OCI-LY1 (cell line): Measurements from ENCODE around the gene COX7B.

ENCODE experiments used
- H2AFZ ChIP-seq: fragments of 200-600 bp; sonication (generic), shearing (Covaris generic); 2 replicates; pipeline ENCODE4 v1.6.0; 2014; ENCODE audit warnings: antibody characterized with exemption, mild to moderate bottlenecking, low read length
- H3F3A ChIP-seq: fragments of 200-600 bp; sonication (generic), shearing (Covaris generic); 2 replicates; pipeline ENCODE4 v1.6.0; 2014; ENCODE audit warnings: mild to moderate bottlenecking, antibody characterized with exemption, low read length, moderate library complexity; ENCODE audit not compliant: insufficient read depth
- H3K27ac ChIP-seq: fragments of 200-600 bp; sonication (generic); 2 replicates; pipeline ENCODE4 v1.5.1; 2014; ENCODE audit warnings: low read length, mixed run types, mild to moderate bottlenecking, low read depth; ENCODE audit not compliant: poor library complexity, severe bottlenecking
- H3K27me3 ChIP-seq: fragments of 200-600 bp; sonication (generic); 2 replicates; pipeline ENCODE4 v1.6.0; 2014; ENCODE audit warnings: antibody characterized with exemption, mild to moderate bottlenecking, low read length, moderate library complexity; ENCODE audit not compliant: insufficient read depth
- H3K36me3 ChIP-seq: fragments of 200-600 bp; sonication (generic); 2 replicates; pipeline ENCODE4 v1.6.1; 2014; ENCODE audit warnings: mild to moderate bottlenecking, antibody characterized with exemption, low read length, moderate library complexity, mixed read lengths; ENCODE audit not compliant: insufficient read depth
- H3K4me1 ChIP-seq: fragments of 200-600 bp; sonication (generic); 2 replicates; pipeline ENCODE4 v1.5.1; 2014; ENCODE audit warnings: mild to moderate bottlenecking, low read length, moderate library complexity; ENCODE audit not compliant: insufficient read depth, severe bottlenecking
- H3K4me2 ChIP-seq: fragments of 200-600 bp; sonication (generic), shearing (Covaris generic); 2 replicates; pipeline ENCODE4 v1.6.1; 2014; ENCODE audit warnings: low read length
- H3K4me3 ChIP-seq: fragments of 200-600 bp; sonication (generic); 2 replicates; pipeline ENCODE4 v1.5.1; 2014; ENCODE audit warnings: low read length, low read depth, mild to moderate bottlenecking, mixed read lengths; ENCODE audit not compliant: poor library complexity, severe bottlenecking
- H3K79me2 ChIP-seq: fragments of 200-600 bp; shearing (Covaris generic); 2 replicates; pipeline ENCODE4 v1.6.1; 2016; ENCODE audit warnings: mixed run types, low read length, mixed read lengths; ENCODE audit not compliant: insufficient read depth
- H3K9ac ChIP-seq: fragments of 200-600 bp; sonication (generic), shearing (Covaris generic); 2 replicates; pipeline ENCODE4 v1.6.1; 2014; ENCODE audit warnings: mild to moderate bottlenecking, low read length, mixed read lengths
- H3K9me2 ChIP-seq: fragments of 200-600 bp; sonication (generic), shearing (Covaris generic); 2 replicates; pipeline ENCODE4 v1.6.1; 2014; ENCODE audit warnings: low read depth, mild to moderate bottlenecking, low read length, mixed read lengths
- H3K9me3 ChIP-seq: fragments of 200-600 bp; shearing (Covaris generic); 2 replicates; pipeline ENCODE4 v1.6.1; 2014; ENCODE audit warnings: low read length, mixed read lengths
- H4K20me1 ChIP-seq: fragments of 200-600 bp; sonication (generic), shearing (Covaris generic); 2 replicates; pipeline ENCODE4 v1.6.0; 2016; ENCODE audit warnings: mild to moderate bottlenecking, low read length; ENCODE audit not compliant: insufficient read depth
- EZH2 ChIP-seq: fragments of 200-600 bp; sonication (generic), shearing (Covaris generic); IDR thresholded peaks from 2 replicates; pipeline ENCODE4 v1.8.0; 2017; ENCODE audit warnings: borderline replicate concordance, mixed run types, mild to moderate bottlenecking, antibody characterized with exemption, low read length, moderate library complexity, mixed read lengths
- TF ChIP-seq, protein P1 (sequence below): fragments of 200-600 bp; sonication (generic), shearing (Covaris generic); IDR thresholded peaks from 2 replicates; pipeline ENCODE4 v1.5.1; 2017; ENCODE audit warnings: mild to moderate bottlenecking, antibody characterized with exemption, low read length, moderate library complexity, mixed read lengths

Gene COX7B

DNA sequence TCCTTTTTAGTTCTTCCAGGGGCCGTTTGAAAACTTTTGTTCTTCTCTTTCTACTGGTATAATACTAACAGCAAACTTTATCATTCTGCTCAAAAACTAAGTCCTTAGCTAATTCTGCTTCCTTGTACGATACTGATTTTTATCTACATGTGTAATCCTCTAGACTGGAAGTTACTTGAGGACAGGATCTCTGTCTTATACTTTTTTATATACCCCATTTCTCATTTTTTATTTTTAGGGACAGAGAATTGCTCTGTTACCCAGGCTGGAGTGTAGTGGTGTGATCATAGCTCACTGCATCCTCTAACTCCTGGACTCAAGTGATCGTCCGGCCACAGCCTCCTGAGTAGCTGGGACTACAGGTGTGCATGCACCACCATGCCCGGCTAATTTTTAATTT is 2.2 kb downstream of the COX7B start:
- H3K4me3 ChIP-seq = no peak overlapping the region
- H3K4me2 ChIP-seq = peak overlapping the region; percentile 74; the same call in 1 of the 2 replicates
- H3K27me3 ChIP-seq = no peaks in the 10 kb centered on the region
- H2AFZ ChIP-seq = no peak overlapping the region
- no peaks in the 10 kb centered on the region for H4K20me1 ChIP-seq
- H3K27ac ChIP-seq = no peak overlapping the region
- TF ChIP-seq EZH2 = no peak
- TF ChIP-seq, protein P1, sequence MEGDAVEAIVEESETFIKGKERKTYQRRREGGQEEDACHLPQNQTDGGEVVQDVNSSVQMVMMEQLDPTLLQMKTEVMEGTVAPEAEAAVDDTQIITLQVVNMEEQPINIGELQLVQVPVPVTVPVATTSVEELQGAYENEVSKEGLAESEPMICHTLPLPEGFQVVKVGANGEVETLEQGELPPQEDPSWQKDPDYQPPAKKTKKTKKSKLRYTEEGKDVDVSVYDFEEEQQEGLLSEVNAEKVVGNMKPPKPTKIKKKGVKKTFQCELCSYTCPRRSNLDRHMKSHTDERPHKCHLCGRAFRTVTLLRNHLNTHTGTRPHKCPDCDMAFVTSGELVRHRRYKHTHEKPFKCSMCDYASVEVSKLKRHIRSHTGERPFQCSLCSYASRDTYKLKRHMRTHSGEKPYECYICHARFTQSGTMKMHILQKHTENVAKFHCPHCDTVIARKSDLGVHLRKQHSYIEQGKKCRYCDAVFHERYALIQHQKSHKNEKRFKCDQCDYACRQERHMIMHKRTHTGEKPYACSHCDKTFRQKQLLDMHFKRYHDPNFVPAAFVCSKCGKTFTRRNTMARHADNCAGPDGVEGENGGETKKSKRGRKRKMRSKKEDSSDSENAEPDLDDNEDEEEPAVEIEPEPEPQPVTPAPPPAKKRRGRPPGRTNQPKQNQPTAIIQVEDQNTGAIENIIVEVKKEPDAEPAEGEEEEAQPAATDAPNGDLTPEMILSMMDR = no peak
- no peak overlapping the region for H3K9ac ChIP-seq
- H3K9me2 ChIP-seq = no peaks in the 10 kb centered on the region
- H3K9me3 ChIP-seq = no peaks in the 10 kb centered on the region
- peaks cover 15% of the 10 kb centered on the region for H3K4me1 ChIP-seq
- no peaks in the 10 kb centered on the region for H3F3A ChIP-seq
- peaks cover 34% of the 10 kb centered on the region for H3K79me2 ChIP-seq
- peaks cover 54% of the 10 kb centered on the region for H3K36me3 ChIP-seq

DNA sequence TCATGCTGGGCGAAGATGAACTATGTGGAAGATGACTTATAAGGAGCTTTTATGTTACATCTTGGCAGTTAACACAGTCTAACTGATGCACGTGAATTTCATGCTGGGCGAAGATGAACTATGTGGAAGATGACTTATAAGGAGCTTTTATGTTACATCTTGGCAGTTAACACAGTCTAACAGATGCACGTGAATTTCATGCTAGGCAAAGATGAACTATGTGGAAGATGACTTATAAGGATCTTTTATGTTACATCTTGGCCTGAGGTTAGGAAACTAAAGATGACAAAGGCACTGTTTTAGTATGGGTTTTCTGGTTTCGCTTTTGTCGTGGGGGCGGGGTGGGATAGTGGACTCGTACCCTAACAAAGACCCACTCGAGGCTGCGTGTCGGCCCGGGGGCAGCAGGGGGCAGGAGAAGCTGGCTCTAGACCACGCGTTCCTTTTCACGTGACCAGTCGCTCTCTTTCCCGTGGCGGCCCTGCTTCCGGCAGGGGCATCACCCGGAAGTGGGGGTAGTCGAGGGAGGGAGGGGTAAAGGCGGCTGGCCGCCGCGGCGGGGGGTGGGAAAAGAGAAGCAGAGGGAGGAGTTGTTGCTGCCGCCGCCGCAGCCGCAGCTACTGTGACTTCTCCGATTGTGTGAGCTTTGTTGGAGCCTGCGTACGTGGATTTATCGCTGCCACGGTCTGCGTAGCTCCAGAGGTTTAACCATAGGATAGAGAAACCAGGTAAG is 11.0 kb downstream of the COX7B start, which contains the start of gene ATP7A:
ATP7A (plus strand) TSS at position 586 of the 733 bp plus-strand sequence. CDS start 60,949 bp downstream, outside the sequence.
- Histone ChIP-seq H3K4me2 (peak within 1 kb of the TSS; percentile 89), H3K9me2 (no peaks in the 10 kb centered on the region)
- TF ChIP-seq, protein P1 = peak; percentile 45; the same call in 1 of the 2 replicates
- no peak for TF ChIP-seq EZH2

DNA sequence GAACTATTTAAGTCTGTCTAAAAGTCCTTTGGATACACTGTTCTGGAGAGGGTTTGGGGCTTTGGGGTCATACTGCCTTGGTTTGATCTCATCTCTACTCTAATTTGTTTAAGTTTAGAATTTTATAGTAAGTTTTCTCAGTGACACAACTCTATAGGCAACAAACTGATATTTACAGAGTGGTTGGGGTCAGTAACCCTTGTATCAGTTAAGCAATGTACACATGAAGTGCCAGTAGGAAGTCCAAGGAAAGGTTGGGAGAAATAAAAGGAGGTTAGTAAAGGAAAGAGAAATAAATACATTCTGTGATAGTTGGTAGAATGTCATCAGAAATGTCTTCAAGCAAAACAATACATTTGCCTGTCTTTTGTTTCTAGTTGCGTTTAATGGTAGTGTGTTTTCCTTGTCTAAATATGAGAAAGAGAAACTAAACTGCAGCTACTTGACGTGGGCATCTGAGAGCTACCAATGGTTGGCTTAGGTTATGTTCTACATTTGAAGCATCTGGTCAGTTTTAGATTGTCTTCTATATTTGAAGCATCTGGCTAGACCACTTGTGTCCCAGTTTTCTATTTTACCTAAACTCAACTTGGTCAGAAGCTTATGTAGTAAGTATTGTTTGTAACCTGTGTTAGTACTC is 18.1 kb downstream of the COX7B start:
- H3K79me2 ChIP-seq = peaks cover 9% of the 10 kb centered on the region
- no peaks in the 10 kb centered on the region for H3K27me3 ChIP-seq
- H3K9ac ChIP-seq = no peak overlapping the region; the same call in 1 of the 2 replicates
- H3K27ac ChIP-seq = no peak overlapping the region
- H3F3A ChIP-seq = no peaks in the 10 kb centered on the region
- H3K4me3 ChIP-seq = peak overlapping the region; percentile 44
- no peaks in the 10 kb centered on the region for H3K9me2 ChIP-seq
- TF ChIP-seq, protein P1 = no peak
- no peak for TF ChIP-seq EZH2
- H3K4me2 ChIP-seq = peak overlapping the region; percentile 55
- no peaks in the 10 kb centered on the region for H4K20me1 ChIP-seq
- H3K36me3 ChIP-seq = no peaks in the 10 kb centered on the region
- H3K9me3 ChIP-seq = no peaks in the 10 kb centered on the region
- peaks cover 31% of the 10 kb centered on the region for H3K4me1 ChIP-seq
- no peak overlapping the region for H2AFZ ChIP-seq

More for the DNA sequence above, 11.0 kb downstream of the COX7B start, which contains the start of gene ATP7A:
- Histone ChIP-seq H3K9ac (peak within 1 kb of the TSS; percentile 86), H2AFZ (peak within 1 kb of the TSS; percentile 94), H3K79me2 (peaks cover 11% of the 10 kb centered on the region), H4K20me1 (no peaks in the 10 kb centered on the region), H3K27ac (peak within 1 kb of the TSS; percentile 68), H3K4me1 (peaks cover 16% of the 10 kb centered on the region), H3F3A (0 out of 2 replicates have a peak, but pooled peaks cover 4% of the 10 kb centered on the region), H3K9me3 (no peaks in the 10 kb centered on the region), H3K4me3 (peak within 1 kb of the TSS; percentile 98), H3K36me3 (peaks cover 7% of the 10 kb centered on the region; the same call in 1 of the 2 replicates), H3K27me3 (no peaks in the 10 kb centered on the region)
